Spleen (tissue), 11 donors: ENCODE data around the gene FAM53B. TPM values are rescaled to one million over a fixed set of nuclear protein-coding genes. Genes with fewer than 3 reads are reported as not detected.

Experiments
- DNase-seq: peaks from one replicate; pipeline ENCODE4 v3.0.0-alpha.2; 2020
- H3K27ac ChIP-seq, 8 donors: fragments of 200-600 bp; sonication (generic) in 7 of 8; 1 replicate in 4 of 8; 2 replicates in 4 of 8; pipeline versions ENCODE4 v1.5.0 to v1.8.0; 2016 to 2021; ENCODE audit warnings: inconsistent platforms in 4 of 8, mild to moderate bottlenecking in 4 of 8, moderate library complexity in 1 of 8
- H3K27me3 ChIP-seq, 7 donors: fragments of 200-600 bp; sonication (generic) in 6 of 7; replicated peaks in 1 of 7; 1 replicate in 4 of 7; 2 replicates in 3 of 7; pipeline versions ENCODE4 v1.5.0 to v1.8.0; 2016 to 2021; ENCODE audit warnings: inconsistent platforms in 3 of 7, mild to moderate bottlenecking in 1 of 7
- H3K36me3 ChIP-seq, 6 donors: fragments of 200-600 bp; sonication (generic) in 5 of 6; 1 replicate in 4 of 6; 2 replicates in 2 of 6; pipeline versions ENCODE4 v1.5.0 to v1.8.0; 2016 to 2021; ENCODE audit warnings: inconsistent platforms in 2 of 6
- H3K4me1 ChIP-seq, 6 donors: fragments of 200-600 bp; sonication (generic) in 5 of 6; 1 replicate in 3 of 6; 2 replicates in 3 of 6; pipeline versions ENCODE4 v1.5.0 to v1.8.0; 2016 to 2021; ENCODE audit warnings: inconsistent platforms in 3 of 6
- H3K4me3 ChIP-seq, 8 donors: fragments of 200-600 bp; sonication (generic) in 7 of 8; 1 replicate in 4 of 8; 2 replicates in 4 of 8; pipeline versions ENCODE4 v1.5.0 to v1.8.0; 2016 to 2021; ENCODE audit warnings: inconsistent platforms in 4 of 8, mild to moderate bottlenecking in 4 of 8, moderate library complexity in 2 of 8
- H3K9me3 ChIP-seq, 8 donors: fragments of 200-600 bp; sonication (generic) in 7 of 8; 1 replicate in 4 of 8; 2 replicates in 4 of 8; pipeline versions ENCODE4 v1.5.0 to v1.8.0; 2016 to 2021; ENCODE audit warnings: inconsistent platforms in 4 of 8
- CTCF ChIP-seq, 11 experiments: fragments of 200-600 bp in 7 of 11; fragments of 450-650 bp in 4 of 11; sonication (generic) in 4 of 11; IDR thresholded peaks in 8 of 11; conservative IDR thresholded peaks in 3 of 11; 1 replicate in 7 of 11; 2 replicates in 4 of 11; pipeline versions ENCODE4 v1.4.0 to v1.8.0; 2016 to 2021; ENCODE audit warnings: antibody characterized with exemption in 11 of 11, inconsistent platforms in 4 of 11, mild to moderate bottlenecking in 1 of 11
- POLR2A ChIP-seq, 3 donors: fragments of 450-650 bp; IDR thresholded peaks; one replicate each; pipeline ENCODE4 v1.5.1; 2017; ENCODE audit warnings: antibody characterized with exemption in 3 of 3, mild to moderate bottlenecking in 1 of 3
- POLR2AphosphoS5 ChIP-seq, 3 donors: sonication (generic); formaldehyde crosslinking; IDR thresholded peaks; one replicate each; pipeline ENCODE4 v1.5.1; 2017; ENCODE audit warnings: antibody characterized with exemption in 3 of 3
- WGBS, 5 donors: extraction: QIAGEN DNeasy Blood & Tissue Kit in 3 of 5; methylation state at CpG; one replicate each; pipeline versions ENCODE4 v1.1.5 to v1.1.7; 2013 to 2018; 5-methylcytosine and 5-hydroxymethylcytosine counted together
- intact Hi-C: fragments of 100-400 bp; cut with DNase I; formaldehyde crosslinking; loops from one replicate; pipeline ENCODE4 v1.15.0; 2023; ENCODE audit warnings: low total_unique reads
- polyA plus RNA-seq, 3 donors: library from polyadenylated mRNA; stranded (reverse); fragments of 200-250 nt; gene quantifications; one replicate each; pipeline ENCODE4 v1.2.1, GENCODE V29; 2013
- total RNA-seq, 7 donors: library from RNA; depleted of rRNA in 3 of 7; stranded (reverse); fragments of >200 nt in 3 of 7; fragmentation: NEBNext Ultra II Directional in 4 of 7; extraction: Animal tissue kit (Norgen Biotek cat#: 25700) in 4 of 7; gene quantifications; one replicate each; pipeline versions ENCODE4 v1.1.0 to v1.2.1, GENCODE V29; 2016 to 2021
- donor health status: healthy with polysubstance abuse.
- donor health status: DM: no; HTN: no; CAD: no; lungs with moderate emphysema.
- donor health status: DM: no; HTN: no; CAD: no.
- donor health status: Bipolar disorder and iron deficiency.
- donor health status: healthy.
- donor health status: DM: no; HTN: no; CAD: no.
- donor health status: DM: yes; HTN: yes; CAD: no.

The FAM53B gene
- total and polyA plus RNA-seq, 10 donors, result 13.3 to 94.0 (median 56.2) TPM

DNA sequence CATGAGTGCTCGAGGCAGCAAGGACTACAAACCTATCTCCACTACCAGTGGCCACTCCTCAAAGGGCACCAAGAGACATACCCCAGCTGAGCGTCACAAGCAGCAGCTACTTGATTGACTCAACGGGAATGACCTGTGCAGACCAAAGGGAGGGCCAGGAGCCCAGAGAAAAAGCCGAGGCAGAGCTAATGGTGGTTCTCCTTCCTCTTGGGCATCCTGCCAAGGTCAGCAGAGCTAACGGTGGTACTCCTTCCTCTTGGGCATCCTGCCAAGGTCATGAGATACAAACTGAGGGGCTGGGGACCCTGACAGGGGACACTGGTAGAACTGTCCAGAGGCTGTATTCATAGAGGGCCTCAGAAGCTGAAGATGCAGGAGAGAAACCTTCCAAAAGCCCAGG, 60.4 kb downstream of the FAM53B start:
- peaks cover 85 to 100% (median 100%) of the 10 kb centered on the region in 6 donors for H3K4me1 ChIP-seq
- TF ChIP-seq POLR2A (IDR thresholded peaks at IDR 0.05), result no peak
- peak in 2 of 3 donors; percentile 33 to 41 for TF ChIP-seq POLR2AphosphoS5 (IDR thresholded peaks at IDR 0.05)
- TF ChIP-seq CTCF (IDR thresholded peaks at IDR 0.05 in 8 of 11, conservative IDR thresholded peaks at IDR 0.05 in 3 of 11), result no peak
- H3K27me3 ChIP-seq, result no peaks in the 10 kb centered on the region
- intact Hi-C loops, result no loop called here
- WGBS, 5 donors, result 19 to 43% (median 30%) methylated on average over 4 to 5 of the region's 5 CpGs
- no peaks in the 10 kb centered on the region for H3K9me3 ChIP-seq
- H3K4me3 ChIP-seq, result peak overlapping the region in 1 of 8 donors; percentile 38
- peak overlapping the region in 7 of 8 donors; percentile 75 to 89 (median 82) for H3K27ac ChIP-seq
- DNase-seq, result no peak
- peaks cover 6 to 58% (median 13%) of the 10 kb centered on the region in 6 donors for H3K36me3 ChIP-seq

DNA sequence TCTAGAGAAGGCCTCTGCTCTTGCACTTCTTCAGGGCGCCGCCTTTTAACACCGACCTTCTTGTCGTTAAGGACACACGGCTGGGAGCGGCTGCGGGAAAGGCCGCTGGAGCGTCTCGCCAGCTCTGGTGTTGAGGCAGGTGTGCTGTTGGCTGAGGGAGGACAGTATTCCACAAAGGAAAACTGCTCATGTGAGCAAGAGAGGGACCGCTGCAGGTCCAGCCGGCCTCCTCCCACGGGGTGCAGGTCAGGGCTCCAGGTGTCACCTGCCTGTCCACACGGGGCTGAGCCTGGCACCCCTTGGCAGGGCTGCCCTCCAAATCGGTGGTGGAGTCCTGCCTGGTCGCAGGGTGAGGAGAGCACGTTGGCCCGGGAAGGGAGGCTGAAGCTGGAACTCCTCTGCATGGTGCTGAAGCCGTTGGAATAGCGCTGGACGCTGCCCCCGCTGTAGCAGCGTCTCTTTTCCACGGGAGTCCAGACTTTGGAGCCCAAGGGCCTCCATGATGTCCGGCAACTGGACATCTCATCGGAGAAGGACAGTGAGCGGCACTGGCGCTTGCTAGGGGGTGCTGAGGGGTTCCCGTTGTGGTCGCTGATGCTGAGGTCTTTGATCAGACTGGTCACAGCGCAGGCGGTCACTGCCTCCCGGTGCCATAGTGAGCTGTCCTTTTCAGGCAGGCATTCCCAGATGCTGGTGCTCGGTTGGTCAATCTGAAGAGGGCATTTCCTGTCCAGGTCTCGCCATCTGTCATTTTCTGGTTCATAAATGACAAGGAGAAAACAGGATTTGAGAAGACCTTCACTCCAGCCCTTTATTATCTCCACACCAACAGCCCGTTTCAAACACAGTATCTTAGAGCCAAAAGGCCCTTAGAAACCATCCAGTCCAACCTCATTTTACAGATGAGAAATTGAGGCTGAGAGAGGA, 62.3 kb downstream of the FAM53B start:
- intact Hi-C loops, result no loop called here
- Histone ChIP-seq H3K27me3 (no peaks in the 10 kb centered on the region), H3K4me1 (peaks cover 85 to 100% (median 100%) of the 10 kb centered on the region in 6 donors), H3K27ac (peak overlapping the region in 7 of 8 donors; percentile 48 to 89 (median 79)), H3K9me3 (no peaks in the 10 kb centered on the region), H3K36me3 (peaks cover 6 to 64% (median 15%) of the 10 kb centered on the region in 6 donors), H3K4me3 (peak overlapping the region in 1 of 8 donors; percentile 32)
- 88 to 95% (median 92%) methylated on average over 33 to 36 of the region's 36 CpGs for WGBS, 5 donors
- TF ChIP-seq CTCF (IDR thresholded peaks at IDR 0.05 in 8 of 11, conservative IDR thresholded peaks at IDR 0.05 in 3 of 11) (no peak), POLR2AphosphoS5 (IDR thresholded peaks at IDR 0.05) (peak in 1 of 3 donors; percentile 64)
- DNase-seq, result peak; percentile 78

DNA sequence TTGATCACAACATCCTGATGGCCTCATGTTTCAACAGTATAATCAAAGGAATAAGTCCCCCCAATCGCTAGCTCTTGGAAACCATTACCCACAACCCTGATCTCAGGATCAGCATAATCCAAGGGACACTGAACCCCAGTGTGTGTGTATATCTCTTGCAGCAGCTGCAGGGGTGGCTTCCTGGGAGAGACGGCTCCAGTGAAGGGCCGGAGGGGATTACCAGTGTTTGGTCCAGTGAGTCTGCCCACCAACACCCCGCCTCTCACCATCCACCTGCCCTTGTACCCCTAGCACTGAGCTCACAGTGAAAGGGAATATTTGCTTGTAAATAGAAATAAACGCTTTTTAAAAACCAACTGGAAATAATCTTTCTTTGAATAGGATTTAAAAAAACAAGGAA, 63.1 kb downstream of the FAM53B start:
- H3K27ac ChIP-seq, result peak overlapping the region; percentile 30 to 89 (median 76)
- H3K27me3 ChIP-seq, result no peaks in the 10 kb centered on the region
- peaks cover 6 to 65% (median 20%) of the 10 kb centered on the region in 6 donors for H3K36me3 ChIP-seq
- no peaks in the 10 kb centered on the region for H3K9me3 ChIP-seq
- intact Hi-C loops, result no loop called here
- peak overlapping the region in 1 of 8 donors; percentile 32 for H3K4me3 ChIP-seq
- peaks cover 83 to 100% (median 100%) of the 10 kb centered on the region in 6 donors for H3K4me1 ChIP-seq
- TF ChIP-seq POLR2A (IDR thresholded peaks at IDR 0.05) (no peak), CTCF (IDR thresholded peaks at IDR 0.05 in 8 of 11, conservative IDR thresholded peaks at IDR 0.05 in 3 of 11) (no peak), POLR2AphosphoS5 (IDR thresholded peaks at IDR 0.05) (no peak)
- peak; percentile 34 for DNase-seq
- WGBS, 5 donors, result 83 to 89% (median 86%) methylated on average over 5 of the region's 5 CpGs

DNA sequence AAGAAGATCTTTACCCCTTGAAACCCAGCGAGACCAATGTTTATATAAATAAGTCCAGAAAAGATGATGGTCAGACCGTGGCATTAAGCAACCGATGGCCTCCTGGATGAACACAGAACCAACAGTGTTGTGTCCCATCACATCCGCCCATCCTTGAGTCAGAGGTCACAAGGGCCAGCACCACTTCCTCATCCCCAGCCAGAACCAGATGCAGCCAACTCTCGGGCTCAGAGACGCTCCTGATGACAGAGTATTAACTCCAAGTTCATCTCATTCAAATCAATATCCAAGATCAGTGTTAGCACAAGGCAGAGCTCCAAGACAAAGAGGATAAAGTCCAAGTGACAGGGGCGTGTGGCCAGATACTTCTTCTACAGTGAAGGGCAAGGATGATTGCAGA, 63.5 kb downstream of the FAM53B start:
- Histone ChIP-seq H3K4me3 (peak overlapping the region in 1 of 8 donors; percentile 32), H3K4me1 (peaks cover 84 to 100% (median 100%) of the 10 kb centered on the region in 6 donors), H3K9me3 (no peaks in the 10 kb centered on the region), H3K36me3 (peaks cover 6 to 67% (median 20%) of the 10 kb centered on the region in 6 donors), H3K27me3 (no peaks in the 10 kb centered on the region), H3K27ac (peak overlapping the region; percentile 30 to 89 (median 76))
- WGBS, 5 donors, result 45 to 69% (median 53%) methylated on average over 7 of the region's 7 CpGs
- peak; percentile 88 for DNase-seq
- TF ChIP-seq CTCF (IDR thresholded peaks at IDR 0.05 in 8 of 11, conservative IDR thresholded peaks at IDR 0.05 in 3 of 11), result no peak
- peak in 2 of 3 donors; percentile 45 to 76 for TF ChIP-seq POLR2AphosphoS5 (IDR thresholded peaks at IDR 0.05)
- intact Hi-C loops, result no loop called here
